Measurements from ENCODE around the gene COL19A1.
"Not testable (repeated sequence)": the region's sequence is repeated elsewhere in the genome, so short reads cannot be mapped to it uniquely, and the experiment has no call there.

Gene COL19A1

DNA sequence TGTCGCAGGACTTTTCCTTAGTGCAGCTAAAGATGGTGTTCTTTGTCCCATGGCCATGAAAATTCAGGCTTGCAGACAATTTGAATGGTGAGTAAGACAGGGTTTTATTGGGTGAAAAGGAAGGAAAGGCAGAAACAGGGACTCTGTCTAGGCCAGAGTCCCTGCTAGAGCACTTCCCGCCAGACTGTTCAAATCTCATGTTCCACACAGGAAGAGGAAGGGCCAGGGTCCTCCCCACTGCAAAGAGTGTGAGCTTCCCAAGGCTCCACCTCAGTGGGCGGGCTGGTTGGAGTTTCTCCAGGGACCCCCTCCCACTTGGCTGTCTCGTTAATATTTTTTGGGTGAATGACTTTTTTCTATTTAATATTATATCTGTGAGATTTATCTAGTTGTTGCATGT is 29.0 kb downstream of the COL19A1 start:
- in situ Hi-C loops (cut with MboI; ENCODE audit: low sequenced_read_pairs), result no loop called here

DNA sequence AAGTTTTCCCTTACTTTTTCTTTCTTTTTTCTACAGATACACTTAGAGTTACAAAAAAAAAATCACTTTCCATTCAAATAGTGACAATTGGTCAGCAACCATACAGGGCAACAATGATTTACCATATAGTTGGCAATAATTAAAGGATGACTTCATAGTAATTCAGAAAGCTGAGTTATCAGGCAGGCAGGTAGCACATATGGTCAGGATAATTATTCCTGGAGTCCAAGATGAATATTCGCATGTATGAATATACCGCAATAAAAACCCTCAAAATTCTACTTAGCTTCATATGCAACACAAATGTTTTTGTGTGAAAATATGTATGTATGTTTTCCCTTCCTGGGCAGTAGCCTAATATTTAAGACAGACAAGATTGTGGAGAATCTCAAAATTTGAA is 34.5 kb downstream of the COL19A1 start:
- in situ Hi-C loops (cut with MboI; ENCODE audit: low sequenced_read_pairs), result no loop called here

DNA sequence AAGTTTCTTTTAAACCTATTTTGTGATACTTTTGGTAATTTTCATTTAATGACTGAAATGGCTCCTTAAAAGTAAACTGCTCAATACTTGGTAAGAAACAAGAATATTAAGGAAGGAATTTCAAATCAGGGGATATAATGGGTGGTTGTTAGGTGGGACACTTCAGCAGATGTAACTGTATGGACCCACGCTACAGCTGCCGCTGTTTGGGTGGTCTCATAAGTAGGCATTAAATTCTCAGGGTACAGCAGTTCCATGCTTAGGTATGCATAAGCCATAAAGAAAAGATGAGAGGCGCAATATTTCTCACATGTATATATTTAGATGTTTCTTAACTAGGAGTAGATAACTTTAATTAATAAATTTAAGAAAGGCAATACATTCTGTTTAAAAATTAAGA is 35.0 kb downstream of the COL19A1 start:
- in situ Hi-C loops (cut with MboI; ENCODE audit: low sequenced_read_pairs), result no loop called here

DNA sequence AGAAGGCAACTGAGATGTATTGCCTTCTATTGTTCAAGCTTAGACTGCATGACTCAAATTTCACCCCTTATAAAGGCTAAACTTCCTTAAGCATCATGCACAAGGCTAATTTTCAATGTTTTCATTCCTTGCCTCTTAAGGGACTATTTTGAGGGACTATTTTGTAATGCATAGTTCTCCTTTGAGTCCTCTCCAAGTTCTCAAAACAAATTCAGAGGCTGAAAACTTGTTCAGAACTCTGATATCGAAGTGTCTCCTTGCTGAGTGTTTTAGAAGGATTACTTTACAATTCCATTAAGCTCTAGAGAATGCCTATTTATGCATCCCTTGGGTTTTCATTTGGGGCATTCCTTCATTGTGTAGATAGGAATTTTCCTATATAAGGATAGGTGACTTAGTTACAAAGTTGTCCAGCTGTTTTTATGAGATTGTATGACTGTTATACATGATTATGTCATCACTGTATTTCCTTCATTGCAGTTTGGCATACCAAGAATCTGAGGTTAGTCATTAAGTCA is 41.7 kb downstream of the COL19A1 start:
- in situ Hi-C loops (cut with MboI; ENCODE audit: low sequenced_read_pairs), result no loop called here

DNA sequence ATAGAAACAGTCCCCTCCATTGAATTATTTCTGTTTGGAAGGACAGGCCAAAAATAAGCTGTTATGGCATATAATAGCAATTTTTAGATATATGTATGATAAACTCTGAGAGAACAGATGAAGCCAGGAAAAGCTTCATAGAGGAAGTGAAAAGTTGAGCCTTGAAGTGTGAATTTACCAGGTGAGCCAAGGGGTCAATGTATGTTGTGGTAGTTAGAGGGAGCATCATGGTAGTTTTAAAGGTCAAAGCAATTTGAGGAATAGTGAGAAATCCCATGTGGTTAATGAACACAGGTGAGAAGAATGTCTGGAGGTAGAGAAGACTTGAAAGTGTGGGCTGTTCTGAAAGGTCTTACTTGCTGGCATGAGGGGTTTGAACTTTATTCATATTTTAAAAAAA is 47.0 kb downstream of the COL19A1 start:
- in situ Hi-C loops (cut with MboI; ENCODE audit: low sequenced_read_pairs), result no loop called here

DNA sequence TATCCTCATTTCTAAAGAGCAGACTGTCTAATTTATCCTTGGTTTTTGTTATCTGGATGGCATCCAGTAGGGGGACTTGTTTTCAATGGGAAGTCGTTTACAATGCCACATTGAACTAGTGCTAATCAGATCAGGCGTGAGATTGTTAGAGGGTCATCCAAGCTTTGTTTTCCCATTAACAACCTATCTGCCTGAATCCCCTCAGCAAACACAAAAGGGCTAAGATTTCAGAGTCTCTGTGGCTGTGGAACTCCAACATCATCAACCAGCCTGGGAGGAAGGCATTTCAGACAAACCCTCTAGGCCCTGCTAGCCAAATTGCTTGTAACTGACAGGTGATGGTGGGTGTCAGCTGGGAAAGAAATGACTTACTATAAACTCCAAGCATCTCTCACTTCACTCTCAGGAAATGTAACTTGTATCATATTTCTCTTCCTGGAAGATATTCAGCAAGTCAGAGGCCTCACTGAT is 47.7 kb downstream of the COL19A1 start:
- in situ Hi-C loops (cut with MboI; ENCODE audit: low sequenced_read_pairs), result no loop called here

DNA sequence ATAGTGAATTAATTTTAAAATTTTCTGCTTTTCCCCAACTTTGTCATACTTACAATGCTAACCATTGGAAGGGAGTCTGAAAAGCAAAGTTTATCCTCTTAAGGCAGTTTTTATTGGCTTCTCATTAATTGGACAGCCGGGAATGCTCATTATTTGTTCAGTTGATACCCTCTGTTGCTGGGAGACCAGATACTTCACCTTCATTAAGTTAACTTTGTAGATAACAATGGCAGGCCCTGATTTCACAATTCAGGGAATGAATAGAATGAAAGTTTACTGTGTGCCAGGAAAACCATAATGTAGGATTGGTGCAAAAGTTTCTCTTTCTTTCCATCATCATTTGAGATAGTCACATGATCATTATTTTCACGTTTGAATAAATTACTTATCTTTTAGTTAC is 49.0 kb downstream of the COL19A1 start:
- in situ Hi-C loops (cut with MboI; ENCODE audit: low sequenced_read_pairs), result no loop called here

DNA sequence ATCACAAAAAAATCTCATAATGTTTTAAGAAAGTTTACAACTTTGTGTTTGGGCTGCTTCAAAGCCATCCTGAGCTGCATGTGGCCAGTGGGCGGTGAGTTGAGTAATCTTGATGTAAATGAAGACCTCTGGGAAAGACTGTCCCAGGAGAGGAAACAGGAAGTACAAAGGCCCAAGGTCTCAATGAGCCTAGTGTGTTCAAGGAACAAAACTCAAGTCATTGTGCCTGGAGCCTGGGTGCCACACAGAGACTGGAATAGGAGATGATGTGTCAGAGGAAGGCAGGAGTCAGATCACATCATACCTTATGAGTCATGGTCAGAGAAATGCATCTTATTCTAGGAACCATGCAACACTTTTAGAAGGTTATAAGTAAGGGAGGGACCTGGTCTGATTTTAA is 51.5 kb downstream of the COL19A1 start:
- in situ Hi-C loops (cut with MboI; ENCODE audit: low sequenced_read_pairs), result no loop called here

DNA sequence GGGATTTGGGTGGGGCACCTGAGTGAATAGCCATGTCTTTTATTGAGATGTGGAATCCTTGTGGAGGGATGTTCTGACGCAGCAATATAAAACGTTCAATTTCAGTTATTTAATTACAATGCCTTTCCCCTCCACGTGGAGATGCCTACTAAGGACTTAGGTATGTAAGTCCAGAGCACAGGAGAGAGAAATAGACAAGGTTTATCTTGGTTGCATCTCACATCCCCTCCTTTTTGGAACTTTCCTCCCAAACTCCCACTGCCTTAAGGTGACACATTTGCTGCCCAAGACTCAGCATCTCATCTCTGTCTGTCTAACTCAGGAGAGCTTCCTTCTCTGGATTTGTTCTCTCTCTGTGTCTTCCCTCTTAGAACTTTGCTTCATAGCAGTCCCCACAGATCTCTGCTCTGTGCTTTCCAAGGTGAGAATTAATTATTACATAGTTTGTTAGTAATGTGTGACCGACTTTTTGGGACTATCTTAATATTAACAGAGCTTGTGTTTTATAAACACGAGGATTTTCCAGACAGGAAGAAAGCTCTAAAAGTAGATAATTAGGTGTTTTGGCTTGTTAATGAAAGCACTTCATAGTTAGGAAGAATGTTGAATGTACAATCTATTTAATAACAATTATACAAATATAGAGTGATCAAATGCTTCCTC is 52.6 kb downstream of the COL19A1 start:
- in situ Hi-C loops (cut with MboI; ENCODE audit: low sequenced_read_pairs), result no loop called here

DNA sequence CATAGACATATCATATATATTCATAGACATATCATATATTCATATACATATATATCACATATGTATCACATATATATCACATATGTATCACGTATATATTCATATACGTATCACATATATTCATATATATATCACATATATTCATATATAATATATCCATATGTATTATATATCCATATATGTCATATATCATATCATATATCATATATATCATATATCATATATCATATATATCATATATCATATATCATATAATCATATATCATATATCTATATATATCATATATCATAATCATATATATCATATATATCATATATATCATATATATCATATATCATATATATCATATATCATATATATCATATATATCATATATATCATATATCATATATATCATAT is 54.7 kb downstream of the COL19A1 start:
- in situ Hi-C loops (cut with MboI; ENCODE audit: low sequenced_read_pairs), result not testable (repeated sequence)

DNA sequence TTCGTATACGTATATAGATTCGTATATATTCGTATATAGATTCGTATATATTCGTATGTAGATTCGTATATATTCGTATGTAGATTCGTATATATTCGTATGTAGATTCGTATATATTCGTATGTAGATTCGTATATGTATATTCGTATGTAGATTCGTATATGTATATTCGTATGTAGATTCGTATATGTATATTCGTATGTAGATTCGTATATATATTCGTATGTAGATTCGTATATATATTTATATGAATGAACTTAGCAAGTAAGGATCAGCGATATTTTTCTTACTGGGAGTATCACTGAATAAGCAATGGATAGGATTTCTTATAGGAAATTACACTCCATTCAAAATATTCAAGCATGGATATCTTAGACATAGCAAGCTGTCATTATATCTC is 55.3 kb downstream of the COL19A1 start:
- in situ Hi-C loops (cut with MboI; ENCODE audit: low sequenced_read_pairs), result not testable (repeated sequence)

DNA sequence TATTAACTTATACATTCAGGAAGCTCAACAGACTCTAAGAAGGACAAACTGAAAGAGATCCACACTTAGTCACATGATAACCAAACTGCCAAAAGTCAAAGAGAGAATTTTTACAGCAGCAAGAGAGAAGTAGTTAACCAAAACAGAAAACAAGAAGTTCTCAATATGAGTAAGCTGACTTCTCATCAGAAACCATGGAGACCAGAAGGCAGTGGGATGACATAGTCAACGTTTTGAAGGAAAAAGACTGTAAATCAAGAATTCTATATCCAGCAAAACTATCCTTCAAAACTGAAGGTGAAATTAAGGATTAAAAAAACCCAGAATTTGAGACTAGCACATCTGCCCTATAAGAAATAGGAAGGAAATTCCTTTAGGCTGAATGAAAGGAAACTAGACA is 60.4 kb downstream of the COL19A1 start:
- in situ Hi-C loops (cut with MboI; ENCODE audit: low sequenced_read_pairs), result no loop called here

DNA sequence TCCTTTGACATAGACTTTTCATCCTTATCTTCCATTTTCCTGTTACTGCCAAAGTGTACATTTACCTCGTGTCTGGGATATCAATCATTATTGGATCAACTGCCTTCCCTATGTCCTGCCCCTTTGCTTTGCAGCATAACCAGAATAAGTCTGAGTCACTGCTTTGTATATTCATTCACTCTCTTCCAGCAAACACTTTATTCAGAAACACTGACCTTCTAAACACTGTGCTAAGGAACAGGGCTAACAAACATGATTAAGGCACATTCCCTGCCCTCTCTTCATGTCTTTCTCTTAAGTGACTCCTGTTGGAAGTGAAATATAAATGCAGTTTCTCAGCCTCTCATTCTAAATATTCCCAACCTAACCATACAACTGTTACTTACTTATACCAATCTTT is 66.9 kb downstream of the COL19A1 start:
- in situ Hi-C loops (cut with MboI; ENCODE audit: low sequenced_read_pairs), result no loop called here

DNA sequence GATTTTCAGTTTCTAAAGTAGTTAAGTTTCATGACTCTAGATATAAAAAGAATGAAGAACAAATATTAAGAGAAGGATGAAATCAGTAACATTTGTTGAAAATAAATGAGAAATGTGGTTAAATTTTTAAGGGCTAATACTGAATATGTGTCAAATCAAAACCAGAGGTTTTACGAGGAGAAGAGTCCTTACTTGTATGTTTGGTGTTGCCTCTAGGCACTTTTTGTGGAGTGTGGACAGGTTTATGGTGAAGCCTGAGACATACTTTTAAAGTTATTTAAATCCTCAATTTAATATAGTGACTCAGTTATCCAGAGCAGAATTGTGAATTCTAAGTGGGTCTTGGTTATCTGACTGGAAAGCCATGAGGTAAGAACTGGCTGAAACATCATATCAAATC is 68.7 kb downstream of the COL19A1 start:
- in situ Hi-C loops (cut with MboI; ENCODE audit: low sequenced_read_pairs), result no loop called here

DNA sequence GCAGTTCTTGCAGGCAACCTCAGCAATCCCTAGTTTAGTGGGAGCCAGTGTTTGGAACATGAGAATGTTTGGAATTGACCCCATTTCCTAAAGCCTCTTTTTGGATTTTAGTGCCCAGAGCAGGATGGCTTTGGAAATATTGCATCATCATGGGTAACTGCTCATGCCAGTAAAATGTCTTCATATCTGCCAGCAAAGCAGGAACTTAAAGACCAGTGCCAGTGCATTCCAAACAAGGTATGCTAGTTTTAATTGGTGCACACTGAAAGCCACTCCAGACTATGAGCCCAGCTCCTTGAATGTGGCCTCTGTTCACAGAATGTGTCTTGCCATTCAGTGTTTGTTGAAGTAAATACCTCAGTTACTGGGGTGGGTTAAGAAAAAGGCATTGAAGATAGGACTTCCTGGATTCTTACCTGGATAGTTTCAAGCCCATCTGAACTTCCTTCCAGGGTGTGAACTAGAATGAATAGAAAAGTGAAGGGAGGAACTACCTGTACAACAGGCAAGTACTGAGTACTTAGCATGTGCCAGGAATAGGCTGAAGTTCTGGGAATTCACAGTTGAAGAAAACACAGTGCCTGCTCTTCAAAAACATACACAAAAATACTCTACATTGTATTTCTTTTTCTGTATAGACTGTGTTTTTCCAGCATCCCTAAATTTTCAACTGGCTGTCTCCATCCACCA is 70.5 kb downstream of the COL19A1 start:
- in situ Hi-C loops (cut with MboI; ENCODE audit: low sequenced_read_pairs), result no loop called here

DNA sequence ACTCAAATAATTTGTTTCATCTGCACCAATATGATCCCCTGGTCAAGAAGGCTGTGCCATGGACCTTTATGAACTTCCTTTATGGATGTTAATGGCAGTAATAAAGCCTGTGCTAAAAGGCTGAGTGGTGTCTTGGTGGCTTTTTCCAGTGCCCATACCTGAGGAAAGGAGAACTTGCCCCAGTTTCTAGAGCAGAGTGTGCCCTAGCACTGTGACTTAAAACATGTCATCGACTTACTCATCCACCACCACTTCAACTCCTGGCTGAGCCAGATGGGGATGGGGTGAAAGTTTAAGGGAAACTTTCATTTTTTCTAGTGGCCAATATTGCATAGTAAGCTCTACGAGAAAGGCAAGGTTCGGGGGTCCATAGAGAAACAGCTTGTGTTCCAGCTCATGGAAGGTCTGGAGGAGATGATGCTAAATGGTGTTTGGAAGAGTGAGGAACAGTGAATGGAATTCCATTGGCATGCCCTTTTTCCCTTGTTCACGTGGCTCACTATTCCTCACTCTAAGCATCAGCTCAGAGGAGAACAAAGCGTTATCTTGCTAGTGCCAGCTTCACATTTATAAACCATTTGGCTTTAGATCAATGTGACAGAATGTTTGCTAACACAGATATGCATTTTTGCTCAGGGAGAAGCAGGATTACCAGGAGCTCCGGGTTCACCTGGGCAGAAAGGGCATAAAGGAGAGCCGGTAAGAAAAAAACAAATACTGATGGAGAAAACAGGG is 71.2 kb downstream of the COL19A1 start:
- in situ Hi-C loops (cut with MboI; ENCODE audit: low sequenced_read_pairs), result no loop called here

DNA sequence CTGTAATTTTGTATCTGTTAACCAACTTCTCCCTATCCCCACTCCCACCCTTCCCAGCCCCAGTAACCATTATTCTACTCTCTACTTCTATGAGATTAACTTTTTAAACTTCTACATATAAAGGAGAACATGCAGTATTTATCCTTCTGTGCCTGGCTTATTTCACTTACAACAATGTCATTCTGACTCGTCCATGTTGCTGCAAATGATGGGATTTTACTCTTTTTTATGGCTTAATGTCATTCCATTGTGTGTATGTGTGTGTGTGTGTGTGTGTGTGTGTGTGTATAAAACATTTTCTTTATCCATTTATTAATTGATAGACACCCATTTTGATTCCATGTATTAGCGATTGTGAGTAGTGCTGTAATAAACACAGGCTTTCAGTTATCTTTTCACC is 76.1 kb downstream of the COL19A1 start:
- in situ Hi-C loops (cut with MboI; ENCODE audit: low sequenced_read_pairs), result no loop called here

DNA sequence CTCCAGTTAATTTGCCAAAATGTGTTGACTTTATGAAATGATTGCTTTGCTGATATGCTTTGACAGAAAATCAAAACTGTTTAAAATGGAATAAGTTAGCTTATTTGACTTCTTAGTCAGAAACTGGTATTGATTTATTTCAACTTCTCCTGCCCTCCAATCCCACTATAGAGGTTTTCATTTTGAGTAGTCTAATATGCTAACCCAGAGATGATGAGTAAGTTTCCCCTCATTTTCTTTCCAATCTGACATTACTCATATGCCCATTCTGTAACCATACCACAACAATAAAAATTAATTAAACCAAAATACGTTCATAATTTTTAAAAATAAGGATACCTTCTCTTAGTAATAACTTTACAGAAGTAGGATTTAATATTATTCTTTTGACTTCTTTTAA is 78.8 kb downstream of the COL19A1 start:
- in situ Hi-C loops (cut with MboI; ENCODE audit: low sequenced_read_pairs), result no loop called here

DNA sequence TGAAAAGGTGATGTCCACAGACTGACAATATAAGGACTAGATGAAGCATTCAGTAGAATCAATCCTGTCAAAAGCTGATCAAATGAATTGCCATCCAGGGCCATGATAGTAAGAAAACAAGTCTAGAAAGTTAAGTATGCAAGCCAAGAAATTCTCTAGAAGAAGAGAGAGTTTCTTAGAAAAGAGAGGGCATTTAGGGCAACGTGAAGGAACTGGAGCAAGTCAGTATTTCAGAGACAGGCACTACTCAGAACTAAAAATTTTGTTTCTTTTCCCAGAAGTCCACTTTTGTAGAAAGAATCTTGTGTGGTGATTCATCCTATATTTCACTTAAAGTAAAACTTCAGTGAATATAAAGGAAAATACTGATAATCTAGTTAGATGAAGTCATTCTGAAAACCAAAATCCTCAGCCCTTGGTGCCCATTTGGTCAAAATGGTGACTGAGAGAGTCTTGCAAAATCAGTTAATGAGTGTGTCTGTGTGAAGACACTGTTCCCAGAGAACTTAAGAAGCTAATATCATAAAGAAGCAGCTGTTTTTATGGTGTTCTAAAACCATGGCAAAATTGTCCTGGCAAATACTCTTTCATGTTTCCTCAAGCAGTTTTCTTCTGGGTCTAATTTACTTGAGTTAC is 82.2 kb downstream of the COL19A1 start:
- in situ Hi-C loops (cut with MboI; ENCODE audit: low sequenced_read_pairs), result no loop called here

DNA sequence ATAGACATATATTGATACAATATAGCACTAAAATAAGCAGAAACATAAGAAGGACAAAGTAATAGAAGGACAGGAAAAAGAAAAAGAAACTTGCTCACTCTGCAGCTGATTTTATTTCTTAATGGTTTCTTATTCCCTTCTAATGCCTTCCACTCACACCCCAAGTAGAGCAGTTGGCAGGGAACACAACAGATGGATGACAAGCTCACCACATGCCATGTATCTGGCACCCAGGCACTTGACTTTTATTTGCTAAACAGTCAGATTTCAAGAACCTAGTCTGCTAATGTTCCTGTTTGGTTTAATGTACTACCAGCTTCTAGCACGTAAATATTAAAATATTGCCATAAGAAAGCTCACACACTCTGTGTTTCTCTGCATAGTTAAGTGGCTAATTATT is 87.1 kb downstream of the COL19A1 start:
- in situ Hi-C loops (cut with MboI; ENCODE audit: low sequenced_read_pairs), result no loop called here

DNA sequence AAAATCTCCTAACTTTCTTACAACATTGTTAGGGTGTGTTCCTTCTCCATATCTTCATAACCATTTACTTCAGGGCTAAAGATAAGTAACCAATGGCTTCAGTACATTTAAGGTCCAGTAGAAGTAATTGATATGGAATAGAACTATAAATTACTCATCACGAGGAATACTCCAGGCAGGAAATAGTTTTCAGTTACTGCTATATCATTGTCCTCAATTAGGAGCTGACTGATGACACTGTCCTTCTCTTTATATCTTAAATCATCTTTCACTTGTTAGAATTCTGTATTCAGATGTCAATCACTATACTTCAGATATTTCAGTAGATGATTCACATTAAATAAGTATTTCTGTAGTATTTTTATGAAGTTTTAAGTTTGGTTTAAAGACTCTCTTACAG is 88.4 kb downstream of the COL19A1 start:
- in situ Hi-C loops (cut with MboI; ENCODE audit: low sequenced_read_pairs), result no loop called here

All from HL-60/S4 (cell line).